B cell (primary cell): ENCODE results near the gene SIK3. TPM values are rescaled to one million over a fixed set of nuclear protein-coding genes. Genes with fewer than 3 reads are reported as not detected.

Source experiments
- ATAC-seq: fragments of 200-7000 bp; cut with Tn5 transposase; one replicate; pipeline ENCODE4 v1.10.0; 2021; ENCODE audit warnings: low read depth, mild to moderate bottlenecking, moderate number of reproducible peaks, moderate library complexity
- CTCF ChIA-PET: fragments of 350-600 bp; sonication (Branson Sonifier 250); formaldehyde crosslinking; loops from one replicate; lab custom pipeline; 2021; ENCODE audit warnings: antibody characterized with exemption, inconsistent platforms; lab: Charles Lee
- POLR2A ChIA-PET: fragments of 350-600 bp; sonication (Branson Sonifier 250); formaldehyde crosslinking; loops from one replicate; lab custom pipeline; 2021; ENCODE audit warnings: antibody characterized with exemption; lab: Charles Lee
- DNase-seq: peaks from one replicate; pipeline ENCODE4 v3.0.0; 2013
- H2AFZ ChIP-seq: 2 replicates; pipeline ENCODE4 v1.6.1; 2012; ENCODE audit warnings: mild to moderate bottlenecking, low read depth, low read length; ENCODE audit not compliant: insufficient read depth, poor library complexity, severe bottlenecking
- H3K27ac ChIP-seq, 2 donors: 1 replicate in 1 of 2; 2 replicates in 1 of 2; pipeline ENCODE4 v1.5.1; 2012 to 2013; ENCODE audit warnings: low read length in 2 of 2, mild to moderate bottlenecking in 2 of 2, moderate library complexity in 1 of 2
- H3K27me3 ChIP-seq, 4 experiments: fragments of 200-600 bp in 1 of 4; sonication (generic) in 1 of 4; replicated peaks in 1 of 4; 1 replicate in 2 of 4; 2 replicates in 2 of 4; pipeline versions ENCODE4 v1.6.1 to v1.7.0; 2013 to 2016; ENCODE audit warnings: low read length in 3 of 4, mild to moderate bottlenecking in 2 of 4, mixed read lengths in 1 of 4, moderate library complexity in 1 of 4; ENCODE audit not compliant: insufficient read depth in 4 of 4, control insufficient read depth in 3 of 4; ENCODE audit errors: control extremely low read depth in 1 of 4
- H3K36me3 ChIP-seq, 2 experiments: replicated peaks in 1 of 2; 1 replicate in 1 of 2; 2 replicates in 1 of 2; pipeline versions ENCODE4 v1.6.1 to v1.7.1; 2013; ENCODE audit warnings: low read length in 1 of 2; ENCODE audit not compliant: insufficient read depth in 2 of 2, control insufficient read depth in 1 of 2; ENCODE audit errors: control extremely low read depth in 1 of 2, extremely low read depth in 1 of 2
- H3K4me1 ChIP-seq, 2 donors: fragments of 200-600 bp in 1 of 2; sonication (generic) in 1 of 2; 1 replicate in 1 of 2; 2 replicates in 1 of 2; pipeline versions ENCODE4 v1.5.1 to v1.6.1; 2013 to 2017; ENCODE audit warnings: low read length in 2 of 2; ENCODE audit not compliant: control insufficient read depth in 2 of 2, insufficient read depth in 2 of 2
- H3K4me2 ChIP-seq: replicated peaks from 2 replicates; pipeline ENCODE3; 2012; ENCODE audit warnings: mild to moderate bottlenecking, low read depth, low read length; ENCODE audit not compliant: poor library complexity, severe bottlenecking
- H3K4me3 ChIP-seq, 5 experiments: fragments of 200-600 bp in 1 of 5; sonication (generic) in 1 of 5; 1 replicate in 3 of 5; 2 replicates in 2 of 5; pipeline versions ENCODE4 v1.5.1 to v1.7.0; 2011 to 2016; ENCODE audit warnings: low read length in 4 of 5, mild to moderate bottlenecking in 4 of 5, low read depth in 2 of 5, control low read depth in 1 of 5, moderate library complexity in 1 of 5; ENCODE audit not compliant: insufficient read depth in 1 of 5; ENCODE audit errors: control extremely low read depth in 1 of 5, extremely low read depth in 1 of 5
- H3K79me2 ChIP-seq: fragments of 200-600 bp; sonication (generic); one replicate; pipeline ENCODE4 v1.6.0; 2016; ENCODE audit warnings: low read length; ENCODE audit not compliant: control insufficient read depth, insufficient read depth
- H3K9ac ChIP-seq: fragments of 200-600 bp; sonication (generic); 2 replicates; pipeline ENCODE4 v1.6.1; 2017; ENCODE audit warnings: mild to moderate bottlenecking, low read length, moderate library complexity
- H3K9me3 ChIP-seq, 3 donors: one replicate each; pipeline versions ENCODE4 v1.6.1 to v1.7.1; 2013; ENCODE audit warnings: low read length in 2 of 3; ENCODE audit not compliant: control insufficient read depth in 2 of 3, insufficient read depth in 1 of 3; ENCODE audit errors: control extremely low read depth in 1 of 3
- H4K20me1 ChIP-seq: 2 replicates; pipeline ENCODE4 v1.6.0; 2012; ENCODE audit warnings: mild to moderate bottlenecking, low read length; ENCODE audit not compliant: insufficient read depth, control insufficient read depth, poor library complexity, severe bottlenecking
- H3K27ac Mint-ChIP-seq: one replicate; pipeline ENCODE4 v1.8.0; 2021; ENCODE audit warnings: mixed read lengths
- H3K27me3 Mint-ChIP-seq: one replicate; pipeline ENCODE4 v1.8.0; 2021; ENCODE audit warnings: mixed read lengths
- H3K4me1 Mint-ChIP-seq: one replicate; pipeline ENCODE4 v1.8.0; 2021; ENCODE audit warnings: mixed read lengths
- H3K4me3 Mint-ChIP-seq: one replicate; pipeline ENCODE4 v1.8.0; 2021; ENCODE audit warnings: mixed read lengths
- H3K9me3 Mint-ChIP-seq: one replicate; pipeline ENCODE4 v1.8.0; 2022; ENCODE audit warnings: mixed read lengths; ENCODE audit not compliant: insufficient read depth
- CTCF ChIP-seq: fragments of 200-600 bp; IDR thresholded peaks from one replicate; pipeline ENCODE4 v1.8.0; 2022; ENCODE audit warnings: antibody characterized with exemption, mild to moderate bottlenecking
- EZH2 ChIP-seq: IDR thresholded peaks from 2 replicates; pipeline ENCODE4 v1.6.1; 2012; ENCODE audit warnings: borderline replicate concordance, low read depth, mild to moderate bottlenecking, moderate library complexity, low read length; ENCODE audit not compliant: insufficient read depth, poor library complexity, severe bottlenecking
- WGBS: methylation state at CpG from one replicate; pipeline ENCODE4 v1.1.5; 2013; ENCODE audit warnings: missing lambda C conversion rate; ENCODE audit not compliant: insufficient coverage; 5-methylcytosine and 5-hydroxymethylcytosine counted together
- intact Hi-C: fragments of 100-400 bp; cut with micrococcal nuclease; formaldehyde crosslinking; loops from one replicate; pipeline ENCODE4 v1.10.0; 2022
- polyA plus RNA-seq: library from polyadenylated mRNA; depleted of rRNA; stranded (reverse); fragments of >200 nt; gene quantifications from 2 replicates; pipeline ENCODE4 v1.2.3, GENCODE V29; 2012
- total RNA-seq, 2 donors: library from RNA; stranded (reverse); fragments of 120-200 nt in 1 of 2; gene quantifications; 1 replicate in 1 of 2; 2 replicates in 1 of 2; pipeline versions ENCODE4 v1.2.3 to v1.2.4, GENCODE V29; 2013 to 2022

Gene SIK3
- total and polyA plus RNA-seq, 2 donors (not counting 1 experiment from before 2014, with no cell fraction given): 36.5 to 180 TPM

DNA sequence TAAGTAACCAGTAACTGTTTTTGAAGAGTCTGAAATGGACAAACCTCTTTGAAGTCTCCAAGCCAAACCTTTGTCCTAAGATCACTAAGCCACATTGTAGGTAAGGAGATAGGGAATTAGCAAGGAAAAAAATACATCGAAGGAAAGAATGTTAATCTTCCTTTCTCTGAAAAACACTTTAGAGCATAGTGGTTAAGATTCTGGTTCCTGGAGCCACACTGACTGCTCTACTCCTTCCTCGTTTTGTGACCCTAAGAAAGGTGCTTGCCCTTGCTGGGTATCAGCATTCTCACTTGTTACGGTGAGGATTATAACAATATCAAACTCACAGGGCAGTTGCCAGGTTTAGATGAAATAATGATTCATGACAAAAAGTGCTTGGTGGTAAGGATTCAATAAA, 104.0 kb downstream of the SIK3 start:
- peaks cover 61% of the 10 kb centered on the region for H3K4me1 Mint-ChIP-seq
- Histone ChIP-seq H3K4me2 (peak overlapping the region; percentile 49), H3K79me2 (peaks cover 97% of the 10 kb centered on the region), H3K4me3 (no peak overlapping the region), H3K9me3 (no peaks in the 10 kb centered on the region), H3K27me3 (no peaks in the 10 kb centered on the region), H4K20me1 (peaks cover 4% of the 10 kb centered on the region), H3K36me3 (peaks cover 0 to 3% of the 10 kb centered on the region in 2 experiments), H3K27ac (peak overlapping the region in 1 of 2 donors; percentile 75), H3K9ac (no peak overlapping the region), H3K4me1 (peaks cover 25 to 41% of the 10 kb centered on the region in 2 donors), H2AFZ (no peak overlapping the region)
- H3K27me3 Mint-ChIP-seq: no peaks in the 10 kb centered on the region
- ATAC-seq (no peak), DNase-seq (no peak)
- POLR2A ChIA-PET: no interaction called here
- peak overlapping the region; percentile 5 for H3K4me3 Mint-ChIP-seq
- no CpG with 5 or more reads among the region's 3 CpGs for WGBS
- no peaks in the 10 kb centered on the region for H3K9me3 Mint-ChIP-seq
- intact Hi-C loops: no loop called here
- CTCF ChIA-PET: interaction anchor here (0.6 to 1.4 kb wide), 3 partner anchors 16 to 82 kb away, joined by 3 to 4 read pairs (median 3); no protein-coding TSS in a partner anchor
- peak overlapping the region; percentile 33 for H3K27ac Mint-ChIP-seq
- no peak for TF ChIP-seq CTCF
- TF ChIP-seq EZH2: no peak

GRCh38 chr11:116993599-116993998, 104.6 kb downstream of the SIK3 start:
- H3K9ac ChIP-seq: peak overlapping the region; percentile 23
- ATAC-seq: peak; percentile 53
- no peaks in the 10 kb centered on the region for H3K9me3 ChIP-seq
- peak overlapping the region in 2 of 5 experiments; percentile 15 to 25 for H3K4me3 ChIP-seq
- peaks cover 4% of the 10 kb centered on the region for H4K20me1 ChIP-seq
- intact Hi-C loops: loop anchor here (1.0 kb wide), 1 partner anchor 12 kb away; no protein-coding TSS in a partner anchor
- peaks cover 30 to 47% of the 10 kb centered on the region in 2 donors for H3K4me1 ChIP-seq
- Mint-ChIP-seq H3K27ac (peak overlapping the region; percentile 92), H3K4me1 (peaks cover 64% of the 10 kb centered on the region), H3K9me3 (no peaks in the 10 kb centered on the region), H3K27me3 (no peaks in the 10 kb centered on the region), H3K4me3 (peak overlapping the region; percentile 80)
- 47% methylated on average over 5 of the region's 6 CpGs for WGBS
- no peaks in the 10 kb centered on the region for H3K27me3 ChIP-seq
- peak overlapping the region; percentile 30 to 75 for H3K27ac ChIP-seq
- ChIA-PET POLR2A (no interaction called here), CTCF (interaction anchor here (1.0 to 1.4 kb wide), 2 partner anchors 10 to 16 kb away, joined by 3 to 4 read pairs; no protein-coding TSS in a partner anchor)
- TF ChIP-seq CTCF: no peak
- no peak for TF ChIP-seq EZH2
- DNase-seq: peak; percentile 82
- H3K36me3 ChIP-seq: no peaks in the 10 kb centered on the region
- H3K79me2 ChIP-seq: peaks cover 97% of the 10 kb centered on the region
- H2AFZ ChIP-seq: no peak overlapping the region
- peak overlapping the region; percentile 49 for H3K4me2 ChIP-seq
